Neural progenitor cell (in vitro differentiated cells): ENCODE results near the gene MUL1.

Experiments used
- EZH2 ChIP-seq: fragments of 200-600 bp; sonication (generic); IDR thresholded peaks from 2 replicates; pipeline ENCODE4 v1.6.1; 2017; ENCODE audit warnings: antibody characterized with exemption, mild to moderate bottlenecking, moderate library complexity
- TF ChIP-seq, protein P1 (sequence below): fragments of 200-600 bp; sonication (generic); IDR thresholded peaks from 2 replicates; pipeline ENCODE4 v1.5.1; 2017; ENCODE audit warnings: antibody characterized with exemption, mild to moderate bottlenecking

DNA sequence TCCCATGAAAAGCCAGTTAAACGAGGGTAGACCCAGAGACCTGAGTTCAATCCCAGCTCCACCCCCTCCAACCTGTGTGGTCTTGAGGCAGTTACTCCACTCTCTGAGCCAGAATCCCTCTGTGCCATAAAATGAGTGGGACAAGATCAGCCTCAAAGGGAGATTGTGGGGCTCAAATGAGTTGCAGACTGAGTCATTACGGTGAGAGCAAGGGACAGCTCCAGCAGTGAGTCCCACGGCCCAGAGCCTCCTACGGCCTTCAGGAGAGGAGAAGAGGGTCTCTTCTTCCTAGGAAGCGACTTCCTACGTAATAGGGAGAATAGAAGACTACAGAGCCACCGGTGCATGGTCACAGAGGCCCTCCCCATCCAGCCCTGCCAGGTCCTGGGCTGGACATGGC lies 15.2 kb downstream of the MUL1 start:
- TF ChIP-seq, protein P1, sequence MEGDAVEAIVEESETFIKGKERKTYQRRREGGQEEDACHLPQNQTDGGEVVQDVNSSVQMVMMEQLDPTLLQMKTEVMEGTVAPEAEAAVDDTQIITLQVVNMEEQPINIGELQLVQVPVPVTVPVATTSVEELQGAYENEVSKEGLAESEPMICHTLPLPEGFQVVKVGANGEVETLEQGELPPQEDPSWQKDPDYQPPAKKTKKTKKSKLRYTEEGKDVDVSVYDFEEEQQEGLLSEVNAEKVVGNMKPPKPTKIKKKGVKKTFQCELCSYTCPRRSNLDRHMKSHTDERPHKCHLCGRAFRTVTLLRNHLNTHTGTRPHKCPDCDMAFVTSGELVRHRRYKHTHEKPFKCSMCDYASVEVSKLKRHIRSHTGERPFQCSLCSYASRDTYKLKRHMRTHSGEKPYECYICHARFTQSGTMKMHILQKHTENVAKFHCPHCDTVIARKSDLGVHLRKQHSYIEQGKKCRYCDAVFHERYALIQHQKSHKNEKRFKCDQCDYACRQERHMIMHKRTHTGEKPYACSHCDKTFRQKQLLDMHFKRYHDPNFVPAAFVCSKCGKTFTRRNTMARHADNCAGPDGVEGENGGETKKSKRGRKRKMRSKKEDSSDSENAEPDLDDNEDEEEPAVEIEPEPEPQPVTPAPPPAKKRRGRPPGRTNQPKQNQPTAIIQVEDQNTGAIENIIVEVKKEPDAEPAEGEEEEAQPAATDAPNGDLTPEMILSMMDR, result no peak
- TF ChIP-seq EZH2, result no peak
